ENCODE results near the gene SHISAL1.

The SHISAL1 gene

DNA sequence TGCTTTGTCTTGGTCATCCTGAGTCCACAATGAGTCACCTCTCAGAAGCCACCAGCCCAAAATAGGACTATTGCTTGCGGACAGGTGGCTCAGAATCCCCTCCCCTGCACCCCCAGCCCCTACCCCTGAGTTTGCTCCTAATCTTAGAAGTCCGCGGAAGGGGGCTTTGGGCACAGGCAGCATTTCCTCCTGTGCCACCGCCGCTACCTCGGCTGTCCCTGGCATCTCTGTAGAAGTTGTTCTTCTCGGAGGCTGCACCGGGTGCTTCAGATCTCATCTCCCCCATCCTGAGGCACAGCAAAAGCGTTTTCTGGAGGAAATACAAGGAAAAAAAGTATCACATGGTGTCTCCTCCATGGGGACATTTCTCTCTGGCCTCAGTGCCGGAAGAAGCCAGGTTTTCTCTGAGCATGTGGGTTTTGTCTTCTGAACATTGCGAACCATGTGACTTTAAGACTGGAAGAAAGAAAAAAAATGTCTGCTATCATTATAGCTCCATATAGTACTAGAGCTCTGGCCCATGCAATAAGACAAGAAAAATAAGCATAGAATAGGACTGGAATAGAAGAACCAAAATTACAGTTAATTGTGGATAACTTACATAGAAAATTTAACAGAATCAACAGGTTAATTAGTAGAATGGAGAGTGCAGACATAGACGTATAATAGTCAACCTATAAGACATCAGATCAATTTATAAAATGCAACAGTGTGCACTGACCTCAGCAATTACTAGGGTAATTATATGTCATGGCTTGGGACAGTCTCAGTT, 63.2 kb downstream of the SHISAL1 start:
- H2AFZ ChIP-seq (ENCODE audit: low read length) = no peak overlapping the region
- H3K4me3 ChIP-seq (ENCODE audit: low read length) = no peak overlapping the region
- H3K27me3 ChIP-seq (replicated peaks; ENCODE audit: insufficient read depth, low read length) = peaks cover 97% of the 10 kb centered on the region
- TF ChIP-seq EZH2phosphoT487 (IDR thresholded peaks at IDR 0.05; ENCODE audit: low read length) = no peak
- no peak for TF ChIP-seq EZH2 (optimal IDR thresholded peaks at IDR 0.05; ENCODE audit: low read depth, low read length)
- no peak for TF ChIP-seq CTCF (IDR thresholded peaks at IDR 0.05; ENCODE audit: low read length)
- H3K79me2 ChIP-seq (ENCODE audit: low read length) = no peaks in the 10 kb centered on the region
- no peaks in the 10 kb centered on the region for H3K4me1 ChIP-seq (ENCODE audit: low read length)
- DNase-seq = no peak
- H3K27ac ChIP-seq (ENCODE audit: low read length) = no peak overlapping the region
- H3K9ac ChIP-seq (ENCODE audit: low read length) = no peak overlapping the region
- H3K4me2 ChIP-seq (ENCODE audit: low read depth, low read length) = no peak overlapping the region
- no peaks in the 10 kb centered on the region for H3K36me3 ChIP-seq (replicated peaks; ENCODE audit: insufficient read depth, low read length)
- no peaks in the 10 kb centered on the region for H3F3A ChIP-seq (ENCODE audit: insufficient read depth, low read length)
- no peaks in the 10 kb centered on the region for H3K9me2 ChIP-seq (replicated peaks; ENCODE audit: insufficient read depth, low read length)
- H3K9me3 ChIP-seq (replicated peaks; ENCODE audit: insufficient read depth, low read length) = no peaks in the 10 kb centered on the region
- H4K20me1 ChIP-seq (ENCODE audit: insufficient read depth, low read length) = no peaks in the 10 kb centered on the region

DNA sequence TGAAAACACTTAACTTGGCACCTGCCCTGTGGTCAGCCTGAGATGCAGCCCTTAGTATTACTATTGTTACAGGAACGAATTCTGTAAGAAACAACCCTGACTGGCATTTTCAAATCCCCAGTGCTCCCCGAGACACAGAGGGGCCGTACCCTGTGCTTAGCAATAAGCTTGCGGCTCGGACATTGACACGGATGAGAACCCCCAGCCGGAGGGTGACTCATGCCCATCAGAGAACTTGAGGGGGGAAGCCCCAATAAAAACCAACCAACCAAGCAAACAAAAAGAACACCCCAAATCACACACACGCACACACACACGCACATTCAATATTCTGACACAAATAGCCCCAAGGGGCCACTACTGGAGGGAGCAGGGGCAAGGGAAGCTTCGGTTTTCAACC, 63.8 kb downstream of the SHISAL1 start:
- H3K27me3 ChIP-seq (replicated peaks; ENCODE audit: insufficient read depth, low read length) = peaks cover 98% of the 10 kb centered on the region

GRCh38 chr22:44247923-44248892, 64.5 kb downstream of the SHISAL1 start:
- no peak overlapping the region for H3K4me3 ChIP-seq (ENCODE audit: low read length)
- TF ChIP-seq EZH2 (optimal IDR thresholded peaks at IDR 0.05; ENCODE audit: low read depth, low read length) = no peak
- no peak for TF ChIP-seq EZH2phosphoT487 (IDR thresholded peaks at IDR 0.05; ENCODE audit: low read length)
- TF ChIP-seq CTCF (IDR thresholded peaks at IDR 0.05; ENCODE audit: low read length) = no peak
- H3K27me3 ChIP-seq (replicated peaks; ENCODE audit: insufficient read depth, low read length) = peaks cover 99% of the 10 kb centered on the region
- no peak for DNase-seq
- H2AFZ ChIP-seq (ENCODE audit: low read length) = no peak overlapping the region
- no peaks in the 10 kb centered on the region for H3K79me2 ChIP-seq (ENCODE audit: low read length)
- H3K9ac ChIP-seq (ENCODE audit: low read length) = no peak overlapping the region
- H3K36me3 ChIP-seq (replicated peaks; ENCODE audit: insufficient read depth, low read length) = no peaks in the 10 kb centered on the region
- H3K27ac ChIP-seq (ENCODE audit: low read length) = no peak overlapping the region
- no peaks in the 10 kb centered on the region for H3F3A ChIP-seq (ENCODE audit: insufficient read depth, low read length)
- H3K9me3 ChIP-seq (replicated peaks; ENCODE audit: insufficient read depth, low read length) = no peaks in the 10 kb centered on the region
- H3K4me1 ChIP-seq (ENCODE audit: low read length) = no peaks in the 10 kb centered on the region
- H4K20me1 ChIP-seq (ENCODE audit: insufficient read depth, low read length) = no peaks in the 10 kb centered on the region
- H3K9me2 ChIP-seq (replicated peaks; ENCODE audit: insufficient read depth, low read length) = no peaks in the 10 kb centered on the region
- H3K4me2 ChIP-seq (ENCODE audit: low read depth, low read length) = no peak overlapping the region

More for the DNA sequence above, 63.8 kb downstream of the SHISAL1 start:
- Histone ChIP-seq H3K9ac (ENCODE audit: low read length) (no peak overlapping the region), H3K4me1 (ENCODE audit: low read length) (no peaks in the 10 kb centered on the region), H3F3A (ENCODE audit: insufficient read depth, low read length) (no peaks in the 10 kb centered on the region), H3K4me2 (ENCODE audit: low read depth, low read length) (no peak overlapping the region), H3K4me3 (ENCODE audit: low read length) (no peak overlapping the region), H2AFZ (ENCODE audit: low read length) (no peak overlapping the region), H4K20me1 (ENCODE audit: insufficient read depth, low read length) (no peaks in the 10 kb centered on the region), H3K9me2 (replicated peaks; ENCODE audit: insufficient read depth, low read length) (no peaks in the 10 kb centered on the region), H3K27ac (ENCODE audit: low read length) (no peak overlapping the region), H3K9me3 (replicated peaks; ENCODE audit: insufficient read depth, low read length) (no peaks in the 10 kb centered on the region), H3K36me3 (replicated peaks; ENCODE audit: insufficient read depth, low read length) (no peaks in the 10 kb centered on the region), H3K79me2 (ENCODE audit: low read length) (no peaks in the 10 kb centered on the region)
- no peak for DNase-seq
- TF ChIP-seq EZH2phosphoT487 (IDR thresholded peaks at IDR 0.05; ENCODE audit: low read length) = no peak
- TF ChIP-seq CTCF (IDR thresholded peaks at IDR 0.05; ENCODE audit: low read length) = no peak
- no peak for TF ChIP-seq EZH2 (optimal IDR thresholded peaks at IDR 0.05; ENCODE audit: low read depth, low read length)
